HepG2 (cell line): Measurements from ENCODE around the gene PEX3. TPM values are rescaled to one million over a fixed set of nuclear protein-coding genes. Genes with fewer than 3 reads are reported as not detected.

Source experiments
- ELF3 ChIP-seq: IDR thresholded peaks from 2 replicates; pipeline ENCODE4 v1.6.1; 2016; ENCODE audit warnings: missing genetic modification reagents, missing compliant biosample characterization
- FOXA1 ChIP-seq, 2 experiments: fragments of 450-650 bp in 1 of 2; sonication (generic) in 1 of 2; formaldehyde crosslinking in 1 of 2; IDR thresholded peaks; 2 replicates each; pipeline versions ENCODE4 v1.4.0 to v1.6.1; 2016 to 2020; ENCODE audit warnings: missing genetic modification reagents in 1 of 2
- FOXK1 ChIP-seq: sonication (generic); formaldehyde crosslinking; IDR thresholded peaks from 2 replicates; pipeline ENCODE4 v1.4.0; 2020; ENCODE audit warnings: low read depth, missing genetic modification reagents, borderline replicate concordance
- GATAD1 ChIP-seq: IDR thresholded peaks from 2 replicates; pipeline ENCODE4 v1.6.1; 2016; ENCODE audit warnings: missing genetic modification reagents, missing compliant biosample characterization
- GATAD2A ChIP-seq: IDR thresholded peaks from 2 replicates; pipeline ENCODE4 v1.6.1; 2016
- HDAC2 ChIP-seq: sonication (generic); formaldehyde crosslinking; IDR thresholded peaks from 2 replicates; pipeline ENCODE4 v1.4.0; 2020; ENCODE audit warnings: missing genetic modification reagents
- LCORL ChIP-seq, 2 experiments: fragments of 450-650 bp in 1 of 2; sonication (generic) in 1 of 2; formaldehyde crosslinking in 1 of 2; IDR thresholded peaks; 2 replicates each; pipeline versions ENCODE4 v1.5.0 to v1.6.1; 2017 to 2020; ENCODE audit warnings: antibody characterized with exemption in 1 of 2, missing genetic modification reagents in 1 of 2
- PITX1 ChIP-seq: sonication (generic); formaldehyde crosslinking; IDR thresholded peaks from 2 replicates; pipeline ENCODE4 v1.5.1; 2020; ENCODE audit warnings: mild to moderate bottlenecking, missing genetic modification reagents
- SKI ChIP-seq: fragments of 450-650 bp; IDR thresholded peaks from one replicate; pipeline ENCODE4 v1.6.1; 2018; ENCODE audit warnings: mild to moderate bottlenecking; ENCODE audit not compliant: partially characterized antibody
- STAG1 ChIP-seq: sonication (generic); formaldehyde crosslinking; IDR thresholded peaks from 2 replicates; pipeline ENCODE4 v1.4.0; 2020; ENCODE audit warnings: missing genetic modification reagents
- polyA plus RNA-seq, 8 experiments: library from polyadenylated mRNA; depleted of rRNA in 3 of 8; stranded (reverse) in 7 of 8; unstranded in 1 of 8; fragments of >200 nt; fragmentation: Illumina TruSeq in 4 of 8; extraction: Trizol in 4 of 8; gene quantifications; 2 replicates each; pipeline versions ENCODE4 v1.2.1 to v1.2.3, GENCODE V29; 2011 to 2016; ENCODE audit warnings: low read depth in 4 of 8, missing spikeins in 1 of 8, mixed read lengths in 1 of 8; ENCODE audit not compliant: insufficient read depth in 1 of 8
- total RNA-seq, 5 experiments: library from RNA; depleted of rRNA; stranded (reverse); fragments of >200 nt; fragmentation: Illumina TruSeq; extraction: Trizol; gene quantifications; 2 replicates each; pipeline ENCODE4 v1.2.3, GENCODE V29; 2016; ENCODE audit warnings: low read depth in 1 of 5
- TF ChIP-seq, protein P1 (sequence below): sonication (generic); formaldehyde crosslinking; conservative IDR thresholded peaks from 2 replicates; pipeline ENCODE4 v1.4.0; 2020; ENCODE audit warnings: missing genetic modification reagents
- TF ChIP-seq, protein P2 (sequence below): IDR thresholded peaks from 2 replicates; pipeline ENCODE4 v1.6.1; 2018; ENCODE audit warnings: missing genetic modification reagents, mild to moderate bottlenecking, missing compliant biosample characterization
- TF ChIP-seq, protein P3 (sequence below): sonication (generic); formaldehyde crosslinking; IDR thresholded peaks from 2 replicates; pipeline ENCODE4 v1.5.1; 2020; ENCODE audit warnings: mild to moderate bottlenecking, missing genetic modification reagents, borderline replicate concordance
- TF ChIP-seq, protein P4 (sequence below): IDR thresholded peaks from 2 replicates; pipeline ENCODE4 v1.6.1; 2016; ENCODE audit warnings: low read depth, missing genetic modification reagents, missing compliant biosample characterization
- TF ChIP-seq, protein P5 (sequence below): sonication (generic); formaldehyde crosslinking; IDR thresholded peaks from 2 replicates; pipeline ENCODE4 v1.8.1; 2023; ENCODE audit warnings: missing genetic modification reagents, inconsistent platforms, borderline replicate concordance

The PEX3 gene
- total and polyA plus RNA-seq, 2 of the 13 experiments (the other 11 are each of a cell fraction or from before 2014, with no cell fraction given) = 30.9 to 40.8 TPM

DNA sequence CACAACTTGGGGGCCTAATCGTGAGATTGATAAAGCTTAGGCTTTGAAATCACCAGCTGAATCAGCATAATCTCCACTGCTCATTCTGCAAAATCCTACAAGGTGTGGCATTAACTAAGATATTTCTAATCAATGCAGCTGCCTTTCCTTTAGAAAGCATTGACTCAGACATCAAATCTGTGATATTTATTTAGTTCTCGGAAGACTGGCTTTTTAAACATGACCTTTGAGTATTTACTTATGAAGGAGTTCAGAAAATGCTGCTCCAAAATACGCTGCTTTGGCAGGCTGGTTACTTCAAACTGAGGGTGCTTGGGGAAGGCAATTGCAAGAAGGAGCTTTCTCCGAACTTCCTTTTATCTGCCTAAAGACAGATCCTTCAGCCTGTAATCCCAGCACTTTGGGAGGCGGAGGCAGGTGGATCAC lies 84.6 kb downstream of the PEX3 start (continued):
- no peak for TF ChIP-seq ELF3 (CRISPR knock-in tag)
- peak; percentile 58 for TF ChIP-seq SKI
- TF ChIP-seq LCORL (IDR thresholded peaks at IDR 0.05) = no peak
- peak; percentile 76 for TF ChIP-seq LCORL (CRISPR knock-in tag; IDR thresholded peaks at IDR 0.05)
- 0 out of 2 replicates have a peak, but pooled peaks have one; percentile 16 for TF ChIP-seq GATAD1 (CRISPR knock-in tag)
- 0 out of 2 replicates have a peak, but pooled peaks have one; percentile 18 for TF ChIP-seq FOXK1 (CRISPR knock-in tag)
- TF ChIP-seq, protein P1, sequence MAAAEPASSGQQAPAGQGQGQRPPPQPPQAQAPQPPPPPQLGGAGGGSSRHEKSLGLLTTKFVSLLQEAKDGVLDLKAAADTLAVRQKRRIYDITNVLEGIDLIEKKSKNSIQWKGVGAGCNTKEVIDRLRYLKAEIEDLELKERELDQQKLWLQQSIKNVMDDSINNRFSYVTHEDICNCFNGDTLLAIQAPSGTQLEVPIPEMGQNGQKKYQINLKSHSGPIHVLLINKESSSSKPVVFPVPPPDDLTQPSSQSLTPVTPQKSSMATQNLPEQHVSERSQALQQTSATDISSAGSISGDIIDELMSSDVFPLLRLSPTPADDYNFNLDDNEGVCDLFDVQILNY (CRISPR knock-in tag) = no peak
- TF ChIP-seq, protein P2, sequence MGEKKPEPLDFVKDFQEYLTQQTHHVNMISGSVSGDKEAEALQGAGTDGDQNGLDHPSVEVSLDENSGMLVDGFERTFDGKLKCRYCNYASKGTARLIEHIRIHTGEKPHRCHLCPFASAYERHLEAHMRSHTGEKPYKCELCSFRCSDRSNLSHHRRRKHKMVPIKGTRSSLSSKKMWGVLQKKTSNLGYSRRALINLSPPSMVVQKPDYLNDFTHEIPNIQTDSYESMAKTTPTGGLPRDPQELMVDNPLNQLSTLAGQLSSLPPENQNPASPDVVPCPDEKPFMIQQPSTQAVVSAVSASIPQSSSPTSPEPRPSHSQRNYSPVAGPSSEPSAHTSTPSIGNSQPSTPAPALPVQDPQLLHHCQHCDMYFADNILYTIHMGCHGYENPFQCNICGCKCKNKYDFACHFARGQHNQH (CRISPR knock-in tag) = 0 out of 2 replicates have a peak, but pooled peaks have one; percentile 42
- TF ChIP-seq HDAC2 (CRISPR knock-in tag) = peak; percentile 76
- TF ChIP-seq FOXA1 (IDR thresholded peaks at IDR 0.05) = peak; percentile 73
- peak; percentile 73 for TF ChIP-seq FOXA1 (CRISPR knock-in tag; IDR thresholded peaks at IDR 0.05)
- TF ChIP-seq STAG1 = no peak
- no peak for TF ChIP-seq PITX1 (CRISPR knock-in tag)
- TF ChIP-seq, protein P3, sequence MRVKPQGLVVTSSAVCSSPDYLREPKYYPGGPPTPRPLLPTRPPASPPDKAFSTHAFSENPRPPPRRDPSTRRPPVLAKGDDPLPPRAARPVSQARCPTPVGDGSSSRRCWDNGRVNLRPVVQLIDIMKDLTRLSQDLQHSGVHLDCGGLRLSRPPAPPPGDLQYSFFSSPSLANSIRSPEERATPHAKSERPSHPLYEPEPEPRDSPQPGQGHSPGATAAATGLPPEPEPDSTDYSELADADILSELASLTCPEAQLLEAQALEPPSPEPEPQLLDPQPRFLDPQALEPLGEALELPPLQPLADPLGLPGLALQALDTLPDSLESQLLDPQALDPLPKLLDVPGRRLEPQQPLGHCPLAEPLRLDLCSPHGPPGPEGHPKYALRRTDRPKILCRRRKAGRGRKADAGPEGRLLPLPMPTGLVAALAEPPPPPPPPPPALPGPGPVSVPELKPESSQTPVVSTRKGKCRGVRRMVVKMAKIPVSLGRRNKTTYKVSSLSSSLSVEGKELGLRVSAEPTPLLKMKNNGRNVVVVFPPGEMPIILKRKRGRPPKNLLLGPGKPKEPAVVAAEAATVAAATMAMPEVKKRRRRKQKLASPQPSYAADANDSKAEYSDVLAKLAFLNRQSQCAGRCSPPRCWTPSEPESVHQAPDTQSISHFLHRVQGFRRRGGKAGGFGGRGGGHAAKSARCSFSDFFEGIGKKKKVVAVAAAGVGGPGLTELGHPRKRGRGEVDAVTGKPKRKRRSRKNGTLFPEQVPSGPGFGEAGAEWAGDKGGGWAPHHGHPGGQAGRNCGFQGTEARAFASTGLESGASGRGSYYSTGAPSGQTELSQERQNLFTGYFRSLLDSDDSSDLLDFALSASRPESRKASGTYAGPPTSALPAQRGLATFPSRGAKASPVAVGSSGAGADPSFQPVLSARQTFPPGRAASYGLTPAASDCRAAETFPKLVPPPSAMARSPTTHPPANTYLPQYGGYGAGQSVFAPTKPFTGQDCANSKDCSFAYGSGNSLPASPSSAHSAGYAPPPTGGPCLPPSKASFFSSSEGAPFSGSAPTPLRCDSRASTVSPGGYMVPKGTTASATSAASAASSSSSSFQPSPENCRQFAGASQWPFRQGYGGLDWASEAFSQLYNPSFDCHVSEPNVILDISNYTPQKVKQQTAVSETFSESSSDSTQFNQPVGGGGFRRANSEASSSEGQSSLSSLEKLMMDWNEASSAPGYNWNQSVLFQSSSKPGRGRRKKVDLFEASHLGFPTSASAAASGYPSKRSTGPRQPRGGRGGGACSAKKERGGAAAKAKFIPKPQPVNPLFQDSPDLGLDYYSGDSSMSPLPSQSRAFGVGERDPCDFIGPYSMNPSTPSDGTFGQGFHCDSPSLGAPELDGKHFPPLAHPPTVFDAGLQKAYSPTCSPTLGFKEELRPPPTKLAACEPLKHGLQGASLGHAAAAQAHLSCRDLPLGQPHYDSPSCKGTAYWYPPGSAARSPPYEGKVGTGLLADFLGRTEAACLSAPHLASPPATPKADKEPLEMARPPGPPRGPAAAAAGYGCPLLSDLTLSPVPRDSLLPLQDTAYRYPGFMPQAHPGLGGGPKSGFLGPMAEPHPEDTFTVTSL (CRISPR knock-in tag) = peak; percentile 77
- TF ChIP-seq, protein P4, sequence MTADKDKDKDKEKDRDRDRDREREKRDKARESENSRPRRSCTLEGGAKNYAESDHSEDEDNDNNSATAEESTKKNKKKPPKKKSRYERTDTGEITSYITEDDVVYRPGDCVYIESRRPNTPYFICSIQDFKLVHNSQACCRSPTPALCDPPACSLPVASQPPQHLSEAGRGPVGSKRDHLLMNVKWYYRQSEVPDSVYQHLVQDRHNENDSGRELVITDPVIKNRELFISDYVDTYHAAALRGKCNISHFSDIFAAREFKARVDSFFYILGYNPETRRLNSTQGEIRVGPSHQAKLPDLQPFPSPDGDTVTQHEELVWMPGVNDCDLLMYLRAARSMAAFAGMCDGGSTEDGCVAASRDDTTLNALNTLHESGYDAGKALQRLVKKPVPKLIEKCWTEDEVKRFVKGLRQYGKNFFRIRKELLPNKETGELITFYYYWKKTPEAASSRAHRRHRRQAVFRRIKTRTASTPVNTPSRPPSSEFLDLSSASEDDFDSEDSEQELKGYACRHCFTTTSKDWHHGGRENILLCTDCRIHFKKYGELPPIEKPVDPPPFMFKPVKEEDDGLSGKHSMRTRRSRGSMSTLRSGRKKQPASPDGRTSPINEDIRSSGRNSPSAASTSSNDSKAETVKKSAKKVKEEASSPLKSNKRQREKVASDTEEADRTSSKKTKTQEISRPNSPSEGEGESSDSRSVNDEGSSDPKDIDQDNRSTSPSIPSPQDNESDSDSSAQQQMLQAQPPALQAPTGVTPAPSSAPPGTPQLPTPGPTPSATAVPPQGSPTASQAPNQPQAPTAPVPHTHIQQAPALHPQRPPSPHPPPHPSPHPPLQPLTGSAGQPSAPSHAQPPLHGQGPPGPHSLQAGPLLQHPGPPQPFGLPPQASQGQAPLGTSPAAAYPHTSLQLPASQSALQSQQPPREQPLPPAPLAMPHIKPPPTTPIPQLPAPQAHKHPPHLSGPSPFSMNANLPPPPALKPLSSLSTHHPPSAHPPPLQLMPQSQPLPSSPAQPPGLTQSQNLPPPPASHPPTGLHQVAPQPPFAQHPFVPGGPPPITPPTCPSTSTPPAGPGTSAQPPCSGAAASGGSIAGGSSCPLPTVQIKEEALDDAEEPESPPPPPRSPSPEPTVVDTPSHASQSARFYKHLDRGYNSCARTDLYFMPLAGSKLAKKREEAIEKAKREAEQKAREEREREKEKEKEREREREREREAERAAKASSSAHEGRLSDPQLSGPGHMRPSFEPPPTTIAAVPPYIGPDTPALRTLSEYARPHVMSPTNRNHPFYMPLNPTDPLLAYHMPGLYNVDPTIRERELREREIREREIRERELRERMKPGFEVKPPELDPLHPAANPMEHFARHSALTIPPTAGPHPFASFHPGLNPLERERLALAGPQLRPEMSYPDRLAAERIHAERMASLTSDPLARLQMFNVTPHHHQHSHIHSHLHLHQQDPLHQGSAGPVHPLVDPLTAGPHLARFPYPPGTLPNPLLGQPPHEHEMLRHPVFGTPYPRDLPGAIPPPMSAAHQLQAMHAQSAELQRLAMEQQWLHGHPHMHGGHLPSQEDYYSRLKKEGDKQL (CRISPR knock-in tag) = 0 out of 2 replicates have a peak, but pooled peaks have one; percentile 21
- TF ChIP-seq GATAD2A = peak; percentile 84
- TF ChIP-seq, protein P5, sequence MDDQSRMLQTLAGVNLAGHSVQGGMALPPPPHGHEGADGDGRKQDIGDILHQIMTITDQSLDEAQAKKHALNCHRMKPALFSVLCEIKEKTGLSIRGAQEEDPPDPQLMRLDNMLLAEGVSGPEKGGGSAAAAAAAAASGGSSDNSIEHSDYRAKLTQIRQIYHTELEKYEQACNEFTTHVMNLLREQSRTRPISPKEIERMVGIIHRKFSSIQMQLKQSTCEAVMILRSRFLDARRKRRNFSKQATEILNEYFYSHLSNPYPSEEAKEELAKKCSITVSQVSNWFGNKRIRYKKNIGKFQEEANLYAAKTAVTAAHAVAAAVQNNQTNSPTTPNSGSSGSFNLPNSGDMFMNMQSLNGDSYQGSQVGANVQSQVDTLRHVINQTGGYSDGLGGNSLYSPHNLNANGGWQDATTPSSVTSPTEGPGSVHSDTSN (CRISPR knock-in tag) = no peak
